CD14-positive monocyte (primary cell): Measurements from ENCODE around the gene EDA. TPM values are rescaled to one million over a fixed set of nuclear protein-coding genes. Genes with fewer than 3 reads are reported as not detected.

Experiments used
- DNase-seq, 3 donors: peaks; one replicate each; pipeline ENCODE4 v3.0.0-alpha.2; 2011 to 2022
- H2AFZ ChIP-seq: 2 replicates; pipeline ENCODE4 v1.6.0; 2012; ENCODE audit warnings: mild to moderate bottlenecking, low read depth, low read length, inconsistent platforms; ENCODE audit not compliant: insufficient read depth, poor library complexity, severe bottlenecking
- H3K27ac ChIP-seq, 2 donors: 1 replicate in 1 of 2; 2 replicates in 1 of 2; pipeline ENCODE4 v1.5.1; 2012 to 2013; ENCODE audit warnings: low read length in 2 of 2, control low read depth in 1 of 2, inconsistent platforms in 1 of 2, low read depth in 1 of 2, mild to moderate bottlenecking in 1 of 2
- H3K27me3 ChIP-seq, 2 donors: one replicate each; pipeline versions ENCODE4 v1.6.0 to v1.6.1; 2011 to 2013; ENCODE audit warnings: low read length in 2 of 2; ENCODE audit not compliant: control insufficient read depth in 2 of 2, insufficient read depth in 2 of 2
- H3K36me3 ChIP-seq, 2 donors: replicated peaks in 1 of 2; 1 replicate in 1 of 2; 2 replicates in 1 of 2; pipeline versions ENCODE4 v1.5.1 to v1.6.1; 2012 to 2013; ENCODE audit warnings: low read length in 2 of 2, control low read depth in 1 of 2, inconsistent platforms in 1 of 2, mild to moderate bottlenecking in 1 of 2; ENCODE audit not compliant: insufficient read depth in 2 of 2, control insufficient read depth in 1 of 2
- H3K4me1 ChIP-seq, 2 donors: 1 replicate in 1 of 2; 2 replicates in 1 of 2; pipeline versions ENCODE4 v1.5.1 to v1.6.1; 2012 to 2013; ENCODE audit warnings: low read length in 2 of 2, control low read depth in 1 of 2, inconsistent platforms in 1 of 2, mild to moderate bottlenecking in 1 of 2, moderate library complexity in 1 of 2; ENCODE audit not compliant: insufficient read depth in 2 of 2, control insufficient read depth in 1 of 2
- H3K4me2 ChIP-seq: replicated peaks from 2 replicates; pipeline ENCODE3; 2012; ENCODE audit warnings: low read length, moderate library complexity, mild to moderate bottlenecking; ENCODE audit not compliant: poor library complexity, severe bottlenecking; ENCODE audit errors: extremely low read depth
- H3K4me3 ChIP-seq, 3 experiments: fragments of 200-600 bp in 1 of 3; sonication (generic) in 1 of 3; replicated peaks in 1 of 3; 1 replicate in 2 of 3; 2 replicates in 1 of 3; pipeline ENCODE4 v1.5.1; 2011 to 2013; ENCODE audit warnings: low read length in 3 of 3, mild to moderate bottlenecking in 3 of 3, control low read depth in 2 of 3, low read depth in 2 of 3, inconsistent platforms in 1 of 3, moderate library complexity in 1 of 3
- H3K79me2 ChIP-seq: 2 replicates; pipeline ENCODE4 v1.6.0; 2012; ENCODE audit warnings: mild to moderate bottlenecking, control low read depth, inconsistent platforms, low read length, moderate library complexity; ENCODE audit not compliant: insufficient read depth
- H3K9ac ChIP-seq: 2 replicates; pipeline ENCODE4 v1.6.0; 2017; ENCODE audit warnings: low read length, mild to moderate bottlenecking; ENCODE audit not compliant: insufficient read depth, poor library complexity, severe bottlenecking
- H3K9me3 ChIP-seq, 2 donors: replicated peaks in 1 of 2; 1 replicate in 1 of 2; 2 replicates in 1 of 2; pipeline versions ENCODE4 v1.5.1 to v1.6.1; 2012 to 2013; ENCODE audit warnings: low read length in 2 of 2, control low read depth in 1 of 2; ENCODE audit not compliant: control insufficient read depth in 1 of 2, insufficient read depth in 1 of 2
- H4K20me1 ChIP-seq: 2 replicates; pipeline ENCODE4 v1.6.0; 2012; ENCODE audit warnings: mild to moderate bottlenecking, low read length, control low read depth, moderate library complexity; ENCODE audit not compliant: insufficient read depth
- H3K27ac Mint-ChIP-seq, 7 donors: one replicate each; pipeline ENCODE4 v1.8.0; 2020; ENCODE audit warnings: mild to moderate bottlenecking in 7 of 7, mixed read lengths in 7 of 7, moderate library complexity in 6 of 7, inconsistent platforms in 2 of 7
- H3K27me3 Mint-ChIP-seq, 3 donors: one replicate each; pipeline ENCODE4 v1.8.0; 2021 to 2022; ENCODE audit warnings: low read depth in 3 of 3, mild to moderate bottlenecking in 3 of 3, mixed read lengths in 3 of 3, moderate library complexity in 3 of 3, inconsistent platforms in 1 of 3
- H3K36me3 Mint-ChIP-seq, 2 donors: one replicate each; pipeline ENCODE4 v1.8.0; 2020; ENCODE audit warnings: mixed read lengths in 2 of 2, inconsistent platforms in 1 of 2, mild to moderate bottlenecking in 1 of 2
- H3K4me1 Mint-ChIP-seq: one replicate; pipeline ENCODE4 v1.8.0; 2020; ENCODE audit warnings: mild to moderate bottlenecking, mixed read lengths
- H3K4me3 Mint-ChIP-seq, 2 donors: one replicate each; pipeline ENCODE4 v1.8.0; 2020; ENCODE audit warnings: mild to moderate bottlenecking in 2 of 2, mixed read lengths in 2 of 2, moderate library complexity in 1 of 2
- H3K9me3 Mint-ChIP-seq, 7 donors: one replicate each; pipeline ENCODE4 v1.8.0; 2020 to 2022; ENCODE audit warnings: mixed read lengths in 7 of 7, mild to moderate bottlenecking in 6 of 7, moderate library complexity in 6 of 7, inconsistent platforms in 2 of 7
- WGBS: methylation state at CpG from one replicate; pipeline ENCODE4 v1.1.5; 2013; ENCODE audit warnings: missing lambda C conversion rate; ENCODE audit not compliant: insufficient coverage; 5-methylcytosine and 5-hydroxymethylcytosine counted together
- intact Hi-C, 2 donors: fragments of 100-400 bp; cut with micrococcal nuclease; formaldehyde crosslinking; loops; one replicate each; pipeline versions ENCODE4 v1.15.0 to v1.15.1; 2023
- polyA plus RNA-seq, 3 donors: library from polyadenylated mRNA; depleted of rRNA in 1 of 3; unstranded in 2 of 3; stranded (reverse) in 1 of 3; fragments of 300-500 nt in 2 of 3; fragments of >200 nt in 1 of 3; fragmentation: Illumina TruSeq in 2 of 3; gene quantifications; 1 replicate in 2 of 3; 2 replicates in 1 of 3; pipeline ENCODE4 v1.2.3, GENCODE V29; 2012 to 2021
- TF ChIP-seq, protein P1 (sequence below): fragments of 200-600 bp; IDR thresholded peaks from one replicate; pipeline ENCODE4 v1.8.0; 2022; ENCODE audit warnings: antibody characterized with exemption, mild to moderate bottlenecking

Gene EDA
- polyA plus RNA-seq, 3 donors = 0.11 to 0.31 TPM; not detected in 1

DNA sequence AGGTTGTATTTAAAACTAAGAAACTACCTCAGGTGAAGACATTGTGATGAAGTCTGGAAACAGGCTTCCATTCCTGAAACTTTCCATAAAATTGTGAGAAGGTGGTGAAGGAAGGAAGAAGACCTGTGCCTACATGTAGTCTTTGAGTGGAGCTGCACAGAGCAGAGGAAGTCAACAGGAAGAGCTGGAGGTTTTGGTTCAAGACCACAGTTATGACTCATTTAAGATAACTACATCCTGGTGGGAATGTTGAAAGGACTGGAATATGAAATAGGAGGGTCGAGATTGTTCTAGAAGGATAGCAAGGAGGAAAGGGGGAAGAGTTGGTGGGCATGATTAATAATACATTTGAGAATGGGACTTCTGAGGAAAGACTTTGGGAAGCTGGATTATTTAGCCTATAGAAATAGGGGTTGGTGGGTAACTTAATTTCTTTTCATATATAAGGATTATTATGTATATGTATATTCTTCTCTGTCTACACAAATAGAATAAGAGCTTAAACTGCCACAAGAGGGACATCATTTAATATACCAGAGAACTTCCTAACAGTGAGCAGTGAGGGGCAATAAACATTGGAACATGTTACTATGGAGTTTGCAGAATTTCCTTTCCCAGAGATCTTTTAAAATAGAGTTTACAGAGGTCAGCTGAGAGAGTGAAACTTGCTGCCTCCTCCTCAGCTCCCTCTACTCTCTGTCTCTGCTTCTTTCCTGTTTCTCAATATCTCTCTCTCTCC is 410.4 kb downstream of the EDA start:
- peaks cover 0 to 2% of the 10 kb centered on the region in 2 donors for H3K27me3 ChIP-seq
- Mint-ChIP-seq H3K4me1 (no peaks in the 10 kb centered on the region), H3K36me3 (no peaks in the 10 kb centered on the region), H3K27me3 (peaks cover 0 to 16% (median 1%) of the 10 kb centered on the region in 3 donors), H3K4me3 (no peak overlapping the region), H3K9me3 (no peaks in the 10 kb centered on the region), H3K27ac (peak overlapping the region in 1 of 7 donors; percentile 6)
- H3K36me3 ChIP-seq = no peaks in the 10 kb centered on the region
- no peak overlapping the region for H2AFZ ChIP-seq
- no peak for DNase-seq
- no peak overlapping the region for H3K9ac ChIP-seq
- intact Hi-C loops = no loop called here
- no peak overlapping the region for H3K27ac ChIP-seq
- no peaks in the 10 kb centered on the region for H3K79me2 ChIP-seq
- H4K20me1 ChIP-seq = no peaks in the 10 kb centered on the region
- no CpG with 5 or more reads among the region's 1 CpG for WGBS
- TF ChIP-seq, protein P1, sequence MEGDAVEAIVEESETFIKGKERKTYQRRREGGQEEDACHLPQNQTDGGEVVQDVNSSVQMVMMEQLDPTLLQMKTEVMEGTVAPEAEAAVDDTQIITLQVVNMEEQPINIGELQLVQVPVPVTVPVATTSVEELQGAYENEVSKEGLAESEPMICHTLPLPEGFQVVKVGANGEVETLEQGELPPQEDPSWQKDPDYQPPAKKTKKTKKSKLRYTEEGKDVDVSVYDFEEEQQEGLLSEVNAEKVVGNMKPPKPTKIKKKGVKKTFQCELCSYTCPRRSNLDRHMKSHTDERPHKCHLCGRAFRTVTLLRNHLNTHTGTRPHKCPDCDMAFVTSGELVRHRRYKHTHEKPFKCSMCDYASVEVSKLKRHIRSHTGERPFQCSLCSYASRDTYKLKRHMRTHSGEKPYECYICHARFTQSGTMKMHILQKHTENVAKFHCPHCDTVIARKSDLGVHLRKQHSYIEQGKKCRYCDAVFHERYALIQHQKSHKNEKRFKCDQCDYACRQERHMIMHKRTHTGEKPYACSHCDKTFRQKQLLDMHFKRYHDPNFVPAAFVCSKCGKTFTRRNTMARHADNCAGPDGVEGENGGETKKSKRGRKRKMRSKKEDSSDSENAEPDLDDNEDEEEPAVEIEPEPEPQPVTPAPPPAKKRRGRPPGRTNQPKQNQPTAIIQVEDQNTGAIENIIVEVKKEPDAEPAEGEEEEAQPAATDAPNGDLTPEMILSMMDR = no peak
- no peaks in the 10 kb centered on the region for H3K4me1 ChIP-seq
- H3K4me3 ChIP-seq = no peak overlapping the region
- H3K9me3 ChIP-seq = no peaks in the 10 kb centered on the region
- no peak overlapping the region for H3K4me2 ChIP-seq

DNA sequence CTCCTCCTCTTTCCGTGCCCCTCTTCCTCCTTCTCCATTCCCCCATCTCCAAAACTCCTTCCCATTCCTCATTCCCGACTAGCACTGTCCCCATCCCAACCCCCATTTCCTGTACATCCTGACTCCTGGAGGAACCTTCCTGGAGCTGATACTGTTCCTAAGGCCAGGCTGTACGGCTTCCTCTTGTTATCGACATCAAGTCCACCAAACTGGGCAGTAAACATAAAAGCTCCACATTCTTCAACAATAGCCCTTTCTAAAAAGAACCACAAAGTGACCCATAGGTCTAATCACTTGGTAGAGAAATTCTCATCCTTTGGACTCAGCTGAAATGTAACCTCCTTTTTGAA is 410.9 kb downstream of the EDA start:
- intact Hi-C loops = no loop called here
- no peaks in the 10 kb centered on the region for H3K9me3 ChIP-seq
- WGBS = 49% methylated on average over 3 of the region's 4 CpGs
- H3K27ac Mint-ChIP-seq = no peak overlapping the region
- H3K27me3 ChIP-seq = peaks cover 0 to 2% of the 10 kb centered on the region in 2 donors
- H3K27ac ChIP-seq = no peak overlapping the region
- H3K4me3 ChIP-seq = no peak overlapping the region
- H3K27me3 Mint-ChIP-seq = peaks cover 0 to 14% (median 1%) of the 10 kb centered on the region in 3 donors
- H3K4me2 ChIP-seq = no peak overlapping the region
- H3K4me1 ChIP-seq = no peaks in the 10 kb centered on the region
- no peaks in the 10 kb centered on the region for H3K9me3 Mint-ChIP-seq
- H4K20me1 ChIP-seq = no peaks in the 10 kb centered on the region
- H3K36me3 Mint-ChIP-seq = no peaks in the 10 kb centered on the region
- no peak for DNase-seq
- no peaks in the 10 kb centered on the region for H3K79me2 ChIP-seq
- H3K36me3 ChIP-seq = no peaks in the 10 kb centered on the region
- no peak overlapping the region for H3K4me3 Mint-ChIP-seq
- TF ChIP-seq, protein P1 = no peak
- H2AFZ ChIP-seq = no peak overlapping the region
- no peak overlapping the region for H3K9ac ChIP-seq
- H3K4me1 Mint-ChIP-seq = no peaks in the 10 kb centered on the region
